Stomach (tissue), 9 donors: Measurements from ENCODE around the gene PIEZO2. TPM values are rescaled to one million over a fixed set of nuclear protein-coding genes. Genes with fewer than 3 reads are reported as not detected.

ENCODE experiments used
- DNase-seq, 2 donors: peaks; one replicate each; pipeline versions ENCODE4 v3.0.0 to v3.0.0-alpha.2; 2013 to 2019
- H3K27ac ChIP-seq, 5 donors: fragments of 200-600 bp in 4 of 5; sonication (generic) in 4 of 5; one replicate each; pipeline ENCODE4 v1.5.1; 2013 to 2019; ENCODE audit warnings: mild to moderate bottlenecking in 1 of 5, moderate library complexity in 1 of 5
- H3K27me3 ChIP-seq, 3 donors: fragments of 200-600 bp; sonication (generic); one replicate each; pipeline ENCODE4 v1.5.1; 2017 to 2019; ENCODE audit warnings: mixed run types in 1 of 3
- H3K36me3 ChIP-seq, 4 donors: fragments of 200-600 bp; sonication (generic); 1 replicate in 3 of 4; 2 replicates in 1 of 4; pipeline ENCODE4 v1.5.1; 2016 to 2019
- H3K4me1 ChIP-seq, 4 donors: fragments of 200-600 bp; sonication (generic); one replicate each; pipeline ENCODE4 v1.5.1; 2016 to 2019
- H3K4me3 ChIP-seq, 4 donors: fragments of 200-600 bp; sonication (generic) in 3 of 4; one replicate each; pipeline ENCODE4 v1.5.1; 2016 to 2019; ENCODE audit warnings: mild to moderate bottlenecking in 1 of 4
- H3K9me3 ChIP-seq, 4 donors: fragments of 200-600 bp; sonication (generic); one replicate each; pipeline ENCODE4 v1.5.1; 2016 to 2019
- CTCF ChIP-seq, 7 experiments: fragments of 450-650 bp in 4 of 7; fragments of 200-600 bp in 3 of 7; sonication (generic) in 3 of 7; IDR thresholded peaks; one replicate each; pipeline ENCODE4 v1.5.1; 2016 to 2019; ENCODE audit warnings: antibody characterized with exemption in 7 of 7, control low read depth in 2 of 7, mild to moderate bottlenecking in 1 of 7
- EP300 ChIP-seq: sonication (generic); formaldehyde crosslinking; IDR thresholded peaks from one replicate; pipeline ENCODE4 v1.6.1; 2017; ENCODE audit warnings: antibody characterized with exemption
- POLR2A ChIP-seq, 4 donors: fragments of 450-650 bp; IDR thresholded peaks; one replicate each; pipeline ENCODE4 v1.6.1; 2016; ENCODE audit warnings: antibody characterized with exemption in 4 of 4, control low read depth in 2 of 4, mild to moderate bottlenecking in 1 of 4, moderate library complexity in 1 of 4
- POLR2AphosphoS5 ChIP-seq, 3 donors: sonication (generic); formaldehyde crosslinking; IDR thresholded peaks; one replicate each; pipeline ENCODE4 v1.6.1; 2016; ENCODE audit warnings: antibody characterized with exemption in 3 of 3
- WGBS, 5 donors: extraction: QIAGEN DNeasy Blood & Tissue Kit in 3 of 5; methylation state at CpG; one replicate each; pipeline versions ENCODE4 v1.1.5 to v1.1.7; 2013 to 2018; 5-methylcytosine and 5-hydroxymethylcytosine counted together
- intact Hi-C: fragments of 100-400 bp; cut with DNase I; formaldehyde crosslinking; loops from one replicate; pipeline ENCODE4 v1.15.1; 2023; ENCODE audit warnings: low total_unique reads
- polyA plus RNA-seq, 3 donors: library from polyadenylated mRNA; stranded (reverse); fragments of 200-250 nt; gene quantifications; one replicate each; pipeline ENCODE4 v1.2.3, GENCODE V29; 2013
- total RNA-seq, 5 donors: library from RNA; depleted of rRNA; stranded (reverse); fragments of >200 nt; gene quantifications; one replicate each; pipeline versions ENCODE4 v1.1.0 to v1.2.3, GENCODE V29; 2014 to 2016
- donor health status: healthy with polysubstance abuse.
- donor health status: Bipolar disorder and iron deficiency.
- donor health status: healthy.

PIEZO2 gene
- total and polyA plus RNA-seq, 8 donors = 0.30 to 45.3 (median 2.5) TPM

DNA sequence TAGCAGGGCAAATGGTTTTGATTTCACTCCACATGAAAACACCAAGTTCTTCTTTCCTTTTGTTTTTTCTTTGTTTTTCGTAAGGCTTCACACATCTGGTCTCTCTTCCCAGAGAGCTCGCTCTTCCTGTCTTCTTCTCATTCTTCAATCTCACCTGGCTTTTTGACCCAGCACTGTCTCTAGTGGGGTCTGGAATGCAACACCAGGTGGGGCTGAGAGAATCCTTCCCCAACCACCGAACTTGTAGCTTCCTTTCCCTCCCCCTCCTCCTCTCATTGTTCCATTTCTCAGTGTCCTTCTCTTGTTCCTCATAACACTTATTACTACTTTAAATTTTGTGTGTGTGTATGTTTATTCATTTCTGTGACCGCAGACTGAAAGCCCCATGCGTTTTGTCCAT is 13.5 kb upstream of the PIEZO2 start:
- 60 to 82% (median 67%) methylated on average over 5 of the region's 5 CpGs for WGBS, 5 donors
- Histone ChIP-seq H3K4me1 (peaks cover 0 to 8% (median 1%) of the 10 kb centered on the region in 4 donors), H3K4me3 (no peak overlapping the region), H3K9me3 (no peaks in the 10 kb centered on the region), H3K27me3 (peaks cover 0 to 3% (median 0%) of the 10 kb centered on the region in 3 donors), H3K27ac (no peak overlapping the region), H3K36me3 (no peaks in the 10 kb centered on the region)
- TF ChIP-seq POLR2AphosphoS5 (IDR thresholded peaks at IDR 0.05) = no peak
- no peak for DNase-seq
- intact Hi-C loops = no loop called here

GRCh38 chr18:11162462-11162861 is 13.1 kb upstream of the PIEZO2 start:
- no peak for DNase-seq
- H3K4me3 ChIP-seq = no peak overlapping the region
- H3K9me3 ChIP-seq = no peaks in the 10 kb centered on the region
- H3K27me3 ChIP-seq = peaks cover 0 to 3% (median 0%) of the 10 kb centered on the region in 3 donors
- H3K27ac ChIP-seq = no peak overlapping the region
- no peak for TF ChIP-seq CTCF (IDR thresholded peaks at IDR 0.05)
- TF ChIP-seq POLR2AphosphoS5 (IDR thresholded peaks at IDR 0.05) = no peak
- no peak for TF ChIP-seq POLR2A (IDR thresholded peaks at IDR 0.05)
- no peak for TF ChIP-seq EP300
- intact Hi-C loops = no loop called here
- WGBS, 5 donors = 78 to 88% (median 82%) methylated on average over 3 of the region's 3 CpGs
- H3K4me1 ChIP-seq = peaks cover 0 to 8% (median 1%) of the 10 kb centered on the region in 4 donors
- no peaks in the 10 kb centered on the region for H3K36me3 ChIP-seq

DNA sequence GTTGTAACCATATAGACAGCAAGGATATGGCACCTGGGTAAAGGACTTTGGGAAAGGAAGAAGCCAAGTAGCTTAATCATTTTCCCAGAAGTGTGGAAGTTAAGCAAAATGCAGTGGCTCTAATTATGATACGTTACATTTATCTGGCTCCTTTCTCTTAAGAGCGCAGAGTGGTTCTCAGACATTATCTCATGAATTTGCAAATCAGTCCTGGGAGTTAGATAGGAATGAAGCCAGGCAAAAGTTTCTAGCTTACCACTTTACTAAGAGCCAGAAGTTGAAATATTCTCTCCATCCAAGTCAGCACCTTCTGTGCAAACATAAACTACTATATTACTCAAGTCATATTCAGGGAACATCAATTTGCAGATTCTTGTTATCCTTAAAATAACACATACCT is 10.9 kb upstream of the PIEZO2 start:
- Histone ChIP-seq H3K9me3 (no peaks in the 10 kb centered on the region), H3K36me3 (no peaks in the 10 kb centered on the region), H3K4me1 (peaks cover 0 to 8% (median 1%) of the 10 kb centered on the region in 4 donors), H3K4me3 (no peak overlapping the region), H3K27ac (no peak overlapping the region), H3K27me3 (peaks cover 0 to 3% (median 0%) of the 10 kb centered on the region in 3 donors)
- WGBS, 5 donors = 57 to 77% (median 68%) methylated on average over 2 of the region's 2 CpGs
- no peak for DNase-seq
- TF ChIP-seq POLR2AphosphoS5 (IDR thresholded peaks at IDR 0.05) (no peak), POLR2A (IDR thresholded peaks at IDR 0.05) (no peak)
- intact Hi-C loops = no loop called here

GRCh38 chr18:11159844-11160243 is 10.5 kb upstream of the PIEZO2 start:
- H3K4me1 ChIP-seq = peaks cover 0 to 8% (median 1%) of the 10 kb centered on the region in 4 donors
- H3K27ac ChIP-seq = no peak overlapping the region
- no peaks in the 10 kb centered on the region for H3K9me3 ChIP-seq
- intact Hi-C loops = no loop called here
- TF ChIP-seq EP300 = no peak
- TF ChIP-seq POLR2A (IDR thresholded peaks at IDR 0.05) = no peak
- no peak for TF ChIP-seq POLR2AphosphoS5 (IDR thresholded peaks at IDR 0.05)
- no peak for TF ChIP-seq CTCF (IDR thresholded peaks at IDR 0.05)
- no peaks in the 10 kb centered on the region for H3K36me3 ChIP-seq
- H3K27me3 ChIP-seq = peaks cover 0 to 3% (median 0%) of the 10 kb centered on the region in 3 donors
- no peak overlapping the region for H3K4me3 ChIP-seq
- no peak for DNase-seq
- 63 to 88% (median 67%) methylated on average over 3 to 4 of the region's 4 CpGs for WGBS, 5 donors

DNA sequence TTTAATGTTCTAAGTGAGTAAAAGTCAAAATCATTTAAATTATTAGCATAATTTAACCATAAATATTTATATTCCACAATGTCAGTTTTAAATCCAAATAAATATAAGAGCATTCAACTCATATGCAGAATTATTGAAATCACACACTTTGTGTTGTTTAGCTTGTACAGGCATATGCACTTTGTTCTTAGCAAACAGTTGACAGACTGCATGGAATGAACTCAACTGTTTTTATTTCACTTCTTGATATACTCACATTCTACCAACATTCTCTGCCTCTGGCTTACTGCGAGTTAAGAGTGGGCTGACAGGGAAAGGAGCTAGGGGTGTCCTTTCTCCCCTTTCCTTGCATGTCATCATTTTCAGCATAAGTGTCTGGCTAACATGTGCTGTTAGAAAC is 7.6 kb upstream of the PIEZO2 start:
- DNase-seq = no peak
- H3K4me1 ChIP-seq = no peaks in the 10 kb centered on the region
- intact Hi-C loops = no loop called here
- no peak for TF ChIP-seq CTCF (IDR thresholded peaks at IDR 0.05)
- no peak for TF ChIP-seq POLR2AphosphoS5 (IDR thresholded peaks at IDR 0.05)
- no peak for TF ChIP-seq EP300
- no peak for TF ChIP-seq POLR2A (IDR thresholded peaks at IDR 0.05)
- peaks cover 0 to 16% (median 0%) of the 10 kb centered on the region in 3 donors for H3K27me3 ChIP-seq
- no peak overlapping the region for H3K4me3 ChIP-seq
- no peaks in the 10 kb centered on the region for H3K36me3 ChIP-seq
- H3K27ac ChIP-seq = no peak overlapping the region
- 63 to 80% (median 72%) methylated on average over 1 of the region's 1 CpG for WGBS, 5 donors
- no peaks in the 10 kb centered on the region for H3K9me3 ChIP-seq
